Thyroid gland (tissue), 4 donors: Measurements from ENCODE around the gene DLG1. TPM values are rescaled to one million over a fixed set of nuclear protein-coding genes. Genes with fewer than 3 reads are reported as not detected.

Source experiments
- DNase-seq, 2 donors: peaks; one replicate each; pipeline ENCODE4 v3.0.0-alpha.2; 2019
- H3K27ac ChIP-seq, 3 donors: fragments of 200-600 bp; sonication (generic); 1 replicate in 2 of 3; 2 replicates in 1 of 3; pipeline ENCODE4 v1.5.1; 2016 to 2019; ENCODE audit warnings: mild to moderate bottlenecking in 1 of 3, moderate library complexity in 1 of 3
- H3K27me3 ChIP-seq: fragments of 200-600 bp; sonication (generic); one replicate; pipeline ENCODE4 v1.5.1; 2019
- H3K36me3 ChIP-seq, 2 donors: fragments of 200-600 bp; sonication (generic); one replicate each; pipeline ENCODE4 v1.5.1; 2016 to 2019
- H3K4me1 ChIP-seq, 2 donors: fragments of 200-600 bp; sonication (generic); one replicate each; pipeline ENCODE4 v1.5.1; 2017 to 2019
- H3K4me3 ChIP-seq, 3 donors: fragments of 200-600 bp; sonication (generic); replicated peaks in 1 of 3; 1 replicate in 2 of 3; 2 replicates in 1 of 3; pipeline ENCODE4 v1.5.1; 2016; ENCODE audit warnings: mild to moderate bottlenecking in 1 of 3
- H3K9me3 ChIP-seq: fragments of 200-600 bp; sonication (generic); one replicate; pipeline ENCODE4 v1.5.1; 2017
- POLR2A ChIP-seq, 2 donors: fragments of 450-650 bp; IDR thresholded peaks; one replicate each; pipeline ENCODE4 v1.6.1; 2017; ENCODE audit warnings: antibody characterized with exemption in 2 of 2, mild to moderate bottlenecking in 2 of 2, moderate library complexity in 1 of 2
- WGBS, 2 donors: methylation state at CpG; one replicate each; pipeline ENCODE4 v1.1.5; 2017; 5-methylcytosine and 5-hydroxymethylcytosine counted together
- intact Hi-C: fragments of 100-400 bp; cut with DNase I; formaldehyde crosslinking; loops from one replicate; pipeline ENCODE4 v1.15.1; 2023
- total RNA-seq, 4 donors: library from RNA; depleted of rRNA; stranded (reverse); fragments of >200 nt; gene quantifications; one replicate each; pipeline ENCODE4 v1.2.3, GENCODE V29; 2016
- TF ChIP-seq, protein P1 (sequence below), 6 experiments: fragments of 200-600 bp in 3 of 6; fragments of 450-650 bp in 3 of 6; sonication (generic) in 3 of 6; IDR thresholded peaks; one replicate each; pipeline ENCODE4 v1.5.1; 2016 to 2019; ENCODE audit warnings: antibody characterized with exemption in 6 of 6, mild to moderate bottlenecking in 2 of 6, inconsistent platforms in 1 of 6, moderate library complexity in 1 of 6

Gene DLG1
- total RNA-seq, 4 donors from 2014 or later, result 111 to 233 (median 174) TPM

DNA sequence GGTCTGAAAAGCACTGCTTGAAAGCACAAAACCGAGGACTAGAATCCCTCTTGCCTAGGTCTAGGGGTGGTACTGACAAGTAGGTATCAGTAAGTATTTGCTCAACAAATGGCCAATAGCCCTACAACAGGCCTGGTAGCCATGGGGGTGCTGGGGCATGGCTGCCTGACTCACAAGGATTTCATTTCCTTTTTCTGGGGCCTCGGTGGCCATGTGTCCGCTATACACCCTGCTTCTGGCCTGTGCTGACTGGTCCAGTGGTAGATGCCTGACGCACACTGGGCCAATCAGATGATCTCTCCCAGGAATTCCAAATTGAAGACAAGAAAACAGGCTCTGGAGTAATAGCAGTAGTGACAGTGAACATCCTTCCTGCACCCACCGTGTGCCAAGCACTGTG lies 298.2 kb downstream of the DLG1 start:
- Histone ChIP-seq H3K27ac (no peak overlapping the region), H3K36me3 (no peaks in the 10 kb centered on the region), H3K9me3 (no peaks in the 10 kb centered on the region), H3K27me3 (no peaks in the 10 kb centered on the region), H3K4me3 (no peak overlapping the region), H3K4me1 (peaks cover 25 to 31% of the 10 kb centered on the region in 2 donors)
- intact Hi-C loops, result loop anchor here (2.0 to 10.0 kb wide), 3 partner anchors 31 to 505 kb away; no protein-coding TSS in a partner anchor
- DNase-seq, result no peak
- TF ChIP-seq, protein P1, sequence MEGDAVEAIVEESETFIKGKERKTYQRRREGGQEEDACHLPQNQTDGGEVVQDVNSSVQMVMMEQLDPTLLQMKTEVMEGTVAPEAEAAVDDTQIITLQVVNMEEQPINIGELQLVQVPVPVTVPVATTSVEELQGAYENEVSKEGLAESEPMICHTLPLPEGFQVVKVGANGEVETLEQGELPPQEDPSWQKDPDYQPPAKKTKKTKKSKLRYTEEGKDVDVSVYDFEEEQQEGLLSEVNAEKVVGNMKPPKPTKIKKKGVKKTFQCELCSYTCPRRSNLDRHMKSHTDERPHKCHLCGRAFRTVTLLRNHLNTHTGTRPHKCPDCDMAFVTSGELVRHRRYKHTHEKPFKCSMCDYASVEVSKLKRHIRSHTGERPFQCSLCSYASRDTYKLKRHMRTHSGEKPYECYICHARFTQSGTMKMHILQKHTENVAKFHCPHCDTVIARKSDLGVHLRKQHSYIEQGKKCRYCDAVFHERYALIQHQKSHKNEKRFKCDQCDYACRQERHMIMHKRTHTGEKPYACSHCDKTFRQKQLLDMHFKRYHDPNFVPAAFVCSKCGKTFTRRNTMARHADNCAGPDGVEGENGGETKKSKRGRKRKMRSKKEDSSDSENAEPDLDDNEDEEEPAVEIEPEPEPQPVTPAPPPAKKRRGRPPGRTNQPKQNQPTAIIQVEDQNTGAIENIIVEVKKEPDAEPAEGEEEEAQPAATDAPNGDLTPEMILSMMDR (IDR thresholded peaks at IDR 0.05), result no peak
- TF ChIP-seq POLR2A (IDR thresholded peaks at IDR 0.05), result no peak
- WGBS, 2 donors, result 89 to 93% methylated on average over 5 of the region's 5 CpGs

DNA sequence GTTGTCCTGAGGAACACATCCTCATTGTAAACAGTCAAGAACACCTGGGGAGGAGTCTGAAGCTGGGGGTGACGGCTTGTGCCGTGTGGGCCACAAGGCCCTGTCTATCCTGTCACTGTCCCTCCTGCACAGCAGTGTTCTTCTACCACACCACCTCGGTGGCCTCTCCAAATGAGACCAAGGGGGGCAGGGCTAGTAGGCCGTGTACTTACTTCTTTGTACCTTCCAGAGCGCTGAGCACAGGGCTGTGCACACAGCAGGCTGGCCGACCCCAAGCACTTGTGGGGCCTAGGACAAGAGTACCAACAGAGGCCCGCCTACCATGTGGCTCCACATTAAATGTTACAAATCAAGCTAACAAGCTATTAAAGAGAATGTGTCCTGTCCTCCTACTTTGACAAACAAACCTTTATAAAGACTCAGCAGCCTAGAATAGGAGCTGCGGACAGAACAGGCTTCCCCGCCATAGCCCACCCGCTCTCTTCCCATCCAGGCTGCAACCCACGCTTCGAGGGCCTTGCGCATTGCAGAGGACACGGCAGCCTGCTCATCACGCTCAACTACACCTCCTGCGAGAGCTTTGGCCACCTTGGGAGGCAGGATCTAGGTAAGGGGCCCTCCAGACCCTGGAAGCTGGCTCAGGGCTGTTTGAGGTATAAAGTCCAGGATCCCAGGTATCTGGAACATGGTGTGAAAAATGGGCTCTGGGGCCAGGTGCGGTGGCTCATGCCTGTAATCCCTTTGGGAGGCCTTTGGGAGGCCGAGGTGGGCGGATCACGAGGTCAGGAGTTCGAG lies 299.2 kb downstream of the DLG1 start:
- WGBS, 2 donors, result 91 to 92% methylated on average over 20 to 21 of the region's 21 CpGs

DNA sequence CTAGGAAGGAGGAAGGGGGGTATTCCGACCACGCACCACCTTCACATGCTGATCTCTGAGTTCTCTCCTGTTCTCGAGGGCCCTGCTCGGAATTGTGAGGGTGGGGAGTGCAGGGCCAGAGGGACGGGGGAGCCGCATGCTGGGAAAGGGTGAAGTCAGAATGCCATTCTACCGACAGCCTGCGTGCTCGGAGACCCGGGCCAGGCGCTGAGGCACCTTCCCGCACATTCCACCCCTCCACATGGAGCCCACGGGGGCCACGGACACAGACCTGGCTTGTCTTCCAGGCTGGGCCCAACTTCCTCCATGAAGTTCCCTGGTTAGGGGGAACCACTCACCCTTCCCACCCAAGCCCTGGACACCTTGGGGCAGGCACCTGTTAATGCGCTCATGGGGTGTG lies 301.1 kb downstream of the DLG1 start:
- H3K9me3 ChIP-seq, result no peaks in the 10 kb centered on the region
- H3K4me1 ChIP-seq, result peaks cover 17 to 22% of the 10 kb centered on the region in 2 donors
- H3K27me3 ChIP-seq, result no peaks in the 10 kb centered on the region
- intact Hi-C loops, result no loop called here
- no peak for DNase-seq
- H3K36me3 ChIP-seq, result no peaks in the 10 kb centered on the region
- 82 to 87% methylated on average over 6 to 15 of the region's 15 CpGs for WGBS, 2 donors
- H3K4me3 ChIP-seq, result no peak overlapping the region
- TF ChIP-seq, protein P1 (IDR thresholded peaks at IDR 0.05), result no peak
- no peak for TF ChIP-seq POLR2A (IDR thresholded peaks at IDR 0.05)
- H3K27ac ChIP-seq, result peak overlapping the region in 2 of 3 donors; percentile 58 to 86

More for the DNA sequence above, 299.2 kb downstream of the DLG1 start:
- no peak for DNase-seq
- intact Hi-C loops, result no loop called here
- no peaks in the 10 kb centered on the region for H3K36me3 ChIP-seq
- H3K9me3 ChIP-seq, result no peaks in the 10 kb centered on the region
- no peaks in the 10 kb centered on the region for H3K27me3 ChIP-seq
- H3K27ac ChIP-seq, result no peak overlapping the region
- no peak for TF ChIP-seq POLR2A (IDR thresholded peaks at IDR 0.05)
- TF ChIP-seq, protein P1 (IDR thresholded peaks at IDR 0.05), result no peak
- peaks cover 25 to 30% of the 10 kb centered on the region in 2 donors for H3K4me1 ChIP-seq
- no peak overlapping the region for H3K4me3 ChIP-seq

DNA sequence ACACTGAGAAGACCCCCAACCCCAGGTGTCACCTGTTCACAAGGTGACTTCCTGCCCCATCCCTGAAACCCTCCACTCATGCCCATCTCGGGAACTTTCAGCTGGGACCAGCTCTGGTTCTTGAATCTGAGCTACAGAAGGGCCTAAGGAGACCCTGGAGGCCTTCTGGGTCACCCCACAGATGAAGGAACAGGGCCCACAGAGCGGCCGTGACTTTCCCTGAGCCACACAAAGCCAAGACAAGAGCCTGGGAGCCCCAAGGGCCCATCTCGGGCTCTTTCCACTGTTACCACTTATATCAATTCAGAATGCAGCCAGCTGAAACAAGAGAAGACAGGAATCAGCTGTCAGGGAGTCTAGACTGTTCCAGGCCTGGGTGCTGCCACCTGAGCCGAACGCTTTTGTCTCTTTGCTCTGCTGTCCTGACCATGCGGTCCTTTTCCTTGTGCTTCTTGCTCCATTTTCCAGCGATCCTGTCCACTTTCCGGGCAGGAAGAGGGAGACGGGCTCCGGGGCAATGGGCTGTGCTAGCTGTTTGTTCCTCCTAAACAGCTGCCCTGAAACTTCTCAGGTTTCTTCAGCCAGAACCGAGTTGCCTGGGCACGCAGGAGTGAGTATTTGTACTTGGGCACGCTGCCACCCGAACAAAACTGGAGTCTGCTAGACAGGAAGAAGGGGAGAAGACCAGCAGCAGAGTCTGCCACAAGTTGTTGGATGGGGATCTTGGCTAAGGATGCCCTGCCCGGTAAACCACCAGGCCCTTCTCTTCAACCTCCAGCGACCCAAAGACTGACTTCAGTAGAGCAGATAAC lies 301.8 kb downstream of the DLG1 start:
- peak in 1 of 2 donors; percentile 8 for TF ChIP-seq POLR2A (IDR thresholded peaks at IDR 0.05)
- TF ChIP-seq, protein P1 (IDR thresholded peaks at IDR 0.05), result no peak
- intact Hi-C loops, result no loop called here
- WGBS, 2 donors, result 37 to 47% methylated on average over 17 of the region's 17 CpGs
- DNase-seq, result peak; percentile 90 to 91
- H3K36me3 ChIP-seq, result no peaks in the 10 kb centered on the region
- peak overlapping the region; percentile 53 to 86 (median 58) for H3K27ac ChIP-seq
- no peak overlapping the region for H3K4me3 ChIP-seq
- H3K9me3 ChIP-seq, result no peaks in the 10 kb centered on the region
- no peaks in the 10 kb centered on the region for H3K27me3 ChIP-seq
- H3K4me1 ChIP-seq, result peaks cover 13 to 22% of the 10 kb centered on the region in 2 donors
